ENCODE results near the gene RIN3. TPM values are rescaled to one million over a fixed set of nuclear protein-coding genes. Genes with fewer than 3 reads are reported as not detected.

RIN3 gene
- polyA plus RNA-seq, 3 donors: 42.8 to 144 (median 54.6) TPM

DNA sequence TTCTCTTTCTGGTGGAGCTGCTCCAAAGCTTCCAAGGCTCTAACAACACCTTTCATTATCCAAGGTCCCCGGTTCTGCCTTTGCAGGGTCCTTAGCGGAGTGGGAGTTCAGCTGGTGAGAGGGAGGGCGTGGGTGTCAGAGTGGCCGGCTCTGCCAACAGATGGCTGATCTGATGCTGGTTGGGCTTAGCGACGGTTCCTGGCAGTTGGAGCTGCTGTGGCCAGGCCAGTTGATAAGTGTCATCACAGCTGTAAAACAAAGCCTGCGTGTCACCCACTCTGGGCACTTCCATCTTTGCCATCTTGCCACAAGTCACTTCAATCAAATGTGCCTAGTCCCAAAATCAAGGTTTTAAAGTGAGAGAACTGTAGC is 36.3 kb downstream of the RIN3 start:
- Histone ChIP-seq H4K20me1 (ENCODE audit: insufficient read depth, low read length) (peaks cover 96% of the 10 kb centered on the region), H3K79me2 (ENCODE audit: insufficient read depth, low read length) (peaks cover 30% of the 10 kb centered on the region), H3K27ac (ENCODE audit: low read depth in 1 of 2, low read length in 2 of 2) (peak overlapping the region in 1 of 2 donors; percentile 20), H3K9me3 (replicated peaks in 1 of 2; ENCODE audit: control insufficient read depth in 1 of 2, insufficient read depth in 1 of 2, low read length in 2 of 2) (no peaks in the 10 kb centered on the region), H3K9ac (ENCODE audit: insufficient read depth, low read length, poor library complexity, severe bottlenecking) (no peak overlapping the region), H2AFZ (ENCODE audit: insufficient read depth, low read depth, low read length, poor library complexity, severe bottlenecking) (no peak overlapping the region), H3K4me3 (replicated peaks in 1 of 3; ENCODE audit: low read depth in 2 of 3, low read length in 3 of 3) (no peak overlapping the region), H3K36me3 (replicated peaks in 1 of 2; ENCODE audit: control insufficient read depth in 1 of 2, insufficient read depth in 2 of 2, low read length in 2 of 2) (peaks cover 0 to 42% of the 10 kb centered on the region in 2 donors), H3K4me1 (ENCODE audit: control insufficient read depth in 1 of 2, insufficient read depth in 2 of 2, low read length in 2 of 2) (peaks cover 29 to 45% of the 10 kb centered on the region in 2 donors), H3K4me2 (replicated peaks; ENCODE audit: extremely low read depth, low read length, poor library complexity, severe bottlenecking) (no peak overlapping the region), H3K27me3 (ENCODE audit: control insufficient read depth in 2 of 2, insufficient read depth in 2 of 2, low read length in 2 of 2) (peaks cover 0 to 4% of the 10 kb centered on the region in 2 donors)
- H3K9me3 Mint-ChIP-seq: peaks cover 0 to 6% (median 0%) of the 10 kb centered on the region in 7 donors
- H3K27ac Mint-ChIP-seq: peak overlapping the region in 5 of 7 donors; percentile 4 to 86 (median 21)
- intact Hi-C loops (cut with micrococcal nuclease): no loop called here
- no CpG with 5 or more reads among the region's 7 CpGs for WGBS (ENCODE audit: insufficient coverage)
- TF ChIP-seq, protein P1, sequence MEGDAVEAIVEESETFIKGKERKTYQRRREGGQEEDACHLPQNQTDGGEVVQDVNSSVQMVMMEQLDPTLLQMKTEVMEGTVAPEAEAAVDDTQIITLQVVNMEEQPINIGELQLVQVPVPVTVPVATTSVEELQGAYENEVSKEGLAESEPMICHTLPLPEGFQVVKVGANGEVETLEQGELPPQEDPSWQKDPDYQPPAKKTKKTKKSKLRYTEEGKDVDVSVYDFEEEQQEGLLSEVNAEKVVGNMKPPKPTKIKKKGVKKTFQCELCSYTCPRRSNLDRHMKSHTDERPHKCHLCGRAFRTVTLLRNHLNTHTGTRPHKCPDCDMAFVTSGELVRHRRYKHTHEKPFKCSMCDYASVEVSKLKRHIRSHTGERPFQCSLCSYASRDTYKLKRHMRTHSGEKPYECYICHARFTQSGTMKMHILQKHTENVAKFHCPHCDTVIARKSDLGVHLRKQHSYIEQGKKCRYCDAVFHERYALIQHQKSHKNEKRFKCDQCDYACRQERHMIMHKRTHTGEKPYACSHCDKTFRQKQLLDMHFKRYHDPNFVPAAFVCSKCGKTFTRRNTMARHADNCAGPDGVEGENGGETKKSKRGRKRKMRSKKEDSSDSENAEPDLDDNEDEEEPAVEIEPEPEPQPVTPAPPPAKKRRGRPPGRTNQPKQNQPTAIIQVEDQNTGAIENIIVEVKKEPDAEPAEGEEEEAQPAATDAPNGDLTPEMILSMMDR (IDR thresholded peaks at IDR 0.05): no peak
- H3K27me3 Mint-ChIP-seq (ENCODE audit: low read depth in 3 of 3): peaks cover 11 to 20% (median 12%) of the 10 kb centered on the region in 3 donors
- no peak overlapping the region for H3K4me3 Mint-ChIP-seq
- H3K4me1 Mint-ChIP-seq: peaks cover 46% of the 10 kb centered on the region
- DNase-seq: peak in 2 of 3 donors; percentile 25 to 58
- H3K36me3 Mint-ChIP-seq: peaks cover 50 to 54% of the 10 kb centered on the region in 2 donors

GRCh38 chr14:92551044-92551841 is 37.7 kb downstream of the RIN3 start:
- TF ChIP-seq, protein P1 (IDR thresholded peaks at IDR 0.05): peak; percentile 70
- H3K9ac ChIP-seq (ENCODE audit: insufficient read depth, low read length, poor library complexity, severe bottlenecking): no peak overlapping the region
- H3K27me3 Mint-ChIP-seq (ENCODE audit: low read depth in 3 of 3): peaks cover 11 to 24% (median 14%) of the 10 kb centered on the region in 3 donors
- WGBS (ENCODE audit: insufficient coverage): 10% methylated on average over 2 of the region's 13 CpGs
- peaks cover 96% of the 10 kb centered on the region for H4K20me1 ChIP-seq (ENCODE audit: insufficient read depth, low read length)
- H3K27ac ChIP-seq (ENCODE audit: low read depth in 1 of 2, low read length in 2 of 2): peak overlapping the region in 1 of 2 donors; percentile 7
- peaks cover 0 to 4% of the 10 kb centered on the region in 2 donors for H3K27me3 ChIP-seq (ENCODE audit: control insufficient read depth in 2 of 2, insufficient read depth in 2 of 2, low read length in 2 of 2)
- H3K9me3 ChIP-seq (replicated peaks in 1 of 2; ENCODE audit: control insufficient read depth in 1 of 2, insufficient read depth in 1 of 2, low read length in 2 of 2): no peaks in the 10 kb centered on the region
- no peak overlapping the region for H2AFZ ChIP-seq (ENCODE audit: insufficient read depth, low read depth, low read length, poor library complexity, severe bottlenecking)
- no peak overlapping the region for H3K4me2 ChIP-seq (replicated peaks; ENCODE audit: extremely low read depth, low read length, poor library complexity, severe bottlenecking)
- H3K4me3 Mint-ChIP-seq: peak overlapping the region; percentile 20 to 53
- intact Hi-C loops (cut with micrococcal nuclease): no loop called here
- H3K4me1 ChIP-seq (ENCODE audit: control insufficient read depth in 1 of 2, insufficient read depth in 2 of 2, low read length in 2 of 2): peaks cover 40 to 57% of the 10 kb centered on the region in 2 donors
- H3K4me1 Mint-ChIP-seq: peaks cover 57% of the 10 kb centered on the region
- H3K36me3 ChIP-seq (replicated peaks in 1 of 2; ENCODE audit: control insufficient read depth in 1 of 2, insufficient read depth in 2 of 2, low read length in 2 of 2): peaks cover 6 to 50% of the 10 kb centered on the region in 2 donors
- peak; percentile 44 to 69 (median 64) for DNase-seq
- no peak overlapping the region for H3K4me3 ChIP-seq (replicated peaks in 1 of 3; ENCODE audit: low read depth in 2 of 3, low read length in 3 of 3)
- H3K9me3 Mint-ChIP-seq: peaks cover 0 to 6% (median 0%) of the 10 kb centered on the region in 7 donors
- peaks cover 29% of the 10 kb centered on the region for H3K79me2 ChIP-seq (ENCODE audit: insufficient read depth, low read length)
- H3K27ac Mint-ChIP-seq: peak overlapping the region in 2 of 7 donors; percentile 30 to 59
- H3K36me3 Mint-ChIP-seq: peaks cover 55 to 61% of the 10 kb centered on the region in 2 donors
